Measurements from ENCODE around the gene OSBPL10. TPM values are rescaled to one million over a fixed set of nuclear protein-coding genes. Genes with fewer than 3 reads are reported as not detected.

The OSBPL10 gene
- total and polyA plus RNA-seq, 9 donors: 2.5 to 36.6 (median 10.6) TPM

- H3K27ac ChIP-seq: no peak overlapping the region
- intact Hi-C loops (cut with DNase I): no loop called here
- H3K4me1 ChIP-seq (ENCODE audit: insufficient read depth): no peaks in the 10 kb centered on the region
- no peak for DNase-seq
- no peak overlapping the region for H3K4me3 ChIP-seq
- no peaks in the 10 kb centered on the region for H3K27me3 ChIP-seq
- no peaks in the 10 kb centered on the region for H3K9me3 ChIP-seq
- no peak for TF ChIP-seq EP300 (IDR thresholded peaks at IDR 0.05)
- H3K36me3 ChIP-seq: no peaks in the 10 kb centered on the region
- 71 to 76% (median 74%) methylated on average over 2 of the region's 2 CpGs for WGBS, 3 donors
Measured at GRCh38 chr3:31895471-31895870, 85.6 kb downstream of the OSBPL10 start.

GRCh38 chr3:31892916-31893573, 88.0 kb downstream of the OSBPL10 start:
- Histone ChIP-seq H3K27me3 (no peaks in the 10 kb centered on the region), H3K4me3 (no peak overlapping the region), H3K4me1 (ENCODE audit: insufficient read depth) (no peaks in the 10 kb centered on the region), H3K36me3 (no peaks in the 10 kb centered on the region), H3K27ac (no peak overlapping the region), H3K9me3 (no peaks in the 10 kb centered on the region)
- 83 to 89% (median 83%) methylated on average over 4 of the region's 4 CpGs for WGBS, 3 donors
- intact Hi-C loops (cut with DNase I): no loop called here
- DNase-seq: no peak
- TF ChIP-seq CTCF (IDR thresholded peaks at IDR 0.05) (no peak), EP300 (IDR thresholded peaks at IDR 0.05) (no peak), POLR2A (IDR thresholded peaks at IDR 0.05) (no peak)

- Histone ChIP-seq H3K4me3 (no peak overlapping the region), H3K36me3 (no peaks in the 10 kb centered on the region), H3K27ac (no peak overlapping the region), H3K4me1 (ENCODE audit: insufficient read depth) (no peaks in the 10 kb centered on the region), H3K27me3 (no peaks in the 10 kb centered on the region), H3K9me3 (no peaks in the 10 kb centered on the region)
- 96 to 97% (median 97%) methylated on average over 5 of the region's 5 CpGs for WGBS, 3 donors
- no peak for DNase-seq
- no peak for TF ChIP-seq CTCF (IDR thresholded peaks at IDR 0.05)
- TF ChIP-seq EP300 (IDR thresholded peaks at IDR 0.05): no peak
- TF ChIP-seq POLR2A (IDR thresholded peaks at IDR 0.05): no peak
- intact Hi-C loops (cut with DNase I): no loop called here
Measured at GRCh38 chr3:31892500-31892899, 88.6 kb downstream of the OSBPL10 start.

GRCh38 chr3:31891876-31892455, 89.1 kb downstream of the OSBPL10 start:
- DNase-seq: no peak
- Histone ChIP-seq H3K4me1 (ENCODE audit: insufficient read depth) (no peaks in the 10 kb centered on the region), H3K27ac (no peak overlapping the region), H3K36me3 (no peaks in the 10 kb centered on the region), H3K27me3 (no peaks in the 10 kb centered on the region), H3K4me3 (no peak overlapping the region), H3K9me3 (no peaks in the 10 kb centered on the region)
- 91 to 93% (median 92%) methylated on average over 11 of the region's 11 CpGs for WGBS, 3 donors
- intact Hi-C loops (cut with DNase I): no loop called here
- TF ChIP-seq EP300 (IDR thresholded peaks at IDR 0.05): no peak
- no peak for TF ChIP-seq CTCF (IDR thresholded peaks at IDR 0.05)
- no peak for TF ChIP-seq POLR2A (IDR thresholded peaks at IDR 0.05)

- Histone ChIP-seq H3K27ac (no peak overlapping the region), H3K4me3 (no peak overlapping the region), H3K27me3 (no peaks in the 10 kb centered on the region), H3K9me3 (no peaks in the 10 kb centered on the region), H3K4me1 (ENCODE audit: insufficient read depth) (no peaks in the 10 kb centered on the region), H3K36me3 (no peaks in the 10 kb centered on the region)
- intact Hi-C loops (cut with DNase I): no loop called here
- WGBS, 3 donors: 93 to 95% (median 94%) methylated on average over 8 of the region's 8 CpGs
- TF ChIP-seq EP300 (IDR thresholded peaks at IDR 0.05): no peak
- no peak for TF ChIP-seq CTCF (IDR thresholded peaks at IDR 0.05)
- TF ChIP-seq POLR2A (IDR thresholded peaks at IDR 0.05): no peak
- DNase-seq: no peak
Measured at GRCh38 chr3:31890742-31891469, 90.2 kb downstream of the OSBPL10 start.

All from ovary (tissue), 9 donors.